PC-9 (cell line): ENCODE data around the gene SRGAP3. TPM values are rescaled to one million over a fixed set of nuclear protein-coding genes. Genes with fewer than 3 reads are reported as not detected.

ENCODE experiments used
- BruUV-seq: library from RNA; stranded (reverse); fragments of 400-500 nt; replicated peaks from 2 replicates; lab custom pipeline; 2021; lab: Mats Ljungman, UMichigan
- CTCF ChIA-PET: fragments of 300-600 bp; sonication (Branson Sonifier 250); formaldehyde crosslinking; loops from one replicate; lab custom pipeline; 2022; ENCODE audit warnings: antibody characterized with exemption; lab: Charles Lee
- POLR2A ChIA-PET: fragments of 300-600 bp; sonication (Branson Sonifier 250); formaldehyde crosslinking; loops from one replicate; lab custom pipeline; 2022; ENCODE audit warnings: antibody characterized with exemption; ENCODE audit not compliant: unreplicated experiment; lab: Charles Lee
- DNase-seq, 2 experiments: peaks; one replicate each; pipeline versions ENCODE4 v3.0.0 to v3.0.0-alpha.2; 2015 to 2022; ENCODE audit warnings: mixed read lengths in 1 of 2
- H2AFZ ChIP-seq: fragments of 200-600 bp; sonication (generic); 2 replicates; pipeline ENCODE4 v1.8.1; 2017; ENCODE audit warnings: antibody characterized with exemption
- H3F3A ChIP-seq: fragments of 200-600 bp; sonication (generic); 2 replicates; pipeline ENCODE4 v1.8.1; 2017; ENCODE audit warnings: antibody characterized with exemption, mild to moderate bottlenecking, low read depth; ENCODE audit not compliant: insufficient read depth
- H3K27ac ChIP-seq: fragments of 200-600 bp; sonication (generic); 2 replicates; pipeline ENCODE4 v1.6.1; 2016; ENCODE audit warnings: mixed run types
- H3K27me3 ChIP-seq: fragments of 200-600 bp; sonication (generic); 2 replicates; pipeline ENCODE4 v1.6.1; 2016; ENCODE audit warnings: low read depth, mixed run types; ENCODE audit not compliant: insufficient read depth
- H3K36me3 ChIP-seq: fragments of 200-600 bp; sonication (generic); 2 replicates; pipeline ENCODE4 v1.6.1; 2016; ENCODE audit warnings: low read depth, mixed run types
- H3K4me1 ChIP-seq: fragments of 200-600 bp; sonication (generic); replicated peaks from 2 replicates; pipeline ENCODE4 v1.6.1; 2016; ENCODE audit warnings: mixed run types; ENCODE audit not compliant: insufficient read depth
- H3K4me2 ChIP-seq: fragments of 200-600 bp; sonication (generic); 2 replicates; pipeline ENCODE4 v1.6.1; 2017; ENCODE audit warnings: mixed run types
- H3K4me3 ChIP-seq: fragments of 200-600 bp; sonication (generic); 2 replicates; pipeline ENCODE4 v1.6.1; 2016; ENCODE audit warnings: mixed run types
- H3K79me2 ChIP-seq: fragments of 200-600 bp; sonication (generic); 2 replicates; pipeline ENCODE4 v1.6.1; 2017; ENCODE audit warnings: low read depth, mixed run types
- H3K9me2 ChIP-seq: fragments of 200-600 bp; sonication (generic); 2 replicates; pipeline ENCODE4 v1.8.1; 2017; ENCODE audit warnings: mild to moderate bottlenecking; ENCODE audit not compliant: insufficient read depth
- H3K9me3 ChIP-seq: fragments of 200-600 bp; sonication (generic); 2 replicates; pipeline ENCODE4 v1.8.1; 2016; ENCODE audit warnings: low read depth; ENCODE audit not compliant: insufficient read depth
- H4K20me1 ChIP-seq: fragments of 200-600 bp; sonication (generic); 2 replicates; pipeline ENCODE4 v1.8.1; 2017; ENCODE audit not compliant: insufficient read depth
- EZH2 ChIP-seq: fragments of 200-600 bp; sonication (generic); IDR thresholded peaks from 2 replicates; pipeline ENCODE4 v1.8.0; 2017; ENCODE audit warnings: antibody characterized with exemption, low read depth
- intact Hi-C: fragments of 100-400 bp; cut with micrococcal nuclease; formaldehyde crosslinking; loops from one replicate; pipeline ENCODE4 v1.10.0; 2022; ENCODE audit not compliant: unreplicated experiment
- total RNA-seq: library from RNA; stranded (reverse); gene quantifications from 2 replicates; pipeline ENCODE4 v1.2.3, GENCODE V29; 2021
- TF ChIP-seq, protein P1 (sequence below): fragments of 200-600 bp; sonication (generic); conservative IDR thresholded peaks from 2 replicates; pipeline ENCODE4 v1.6.1; 2017; ENCODE audit warnings: mixed run types, antibody characterized with exemption, mild to moderate bottlenecking, moderate library complexity

The SRGAP3 gene
- total RNA-seq, 1 experiment from 2014 or later, result 17.5 TPM

DNA sequence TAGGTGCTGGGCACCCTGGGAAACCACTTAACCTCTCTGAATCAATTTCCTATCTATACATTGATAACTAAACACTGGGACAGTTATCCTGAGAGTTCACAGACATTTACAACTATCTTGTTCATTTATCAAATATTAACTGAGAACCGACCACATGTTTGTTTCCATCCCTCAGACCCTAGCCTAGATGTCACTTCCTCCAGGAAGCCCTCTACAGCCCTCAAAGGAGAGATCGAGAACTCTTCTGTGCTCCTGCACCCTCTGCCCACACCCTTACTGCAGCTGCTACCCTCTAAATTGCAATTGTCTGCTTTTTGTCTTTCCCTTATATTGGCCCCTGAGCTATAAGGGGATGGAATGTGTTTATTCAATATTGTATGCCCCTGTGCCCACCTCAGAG lies 46.1 kb downstream of the SRGAP3 start:
- Histone ChIP-seq H3F3A (no peaks in the 10 kb centered on the region), H3K4me2 (no peak overlapping the region), H3K4me3 (no peak overlapping the region), H3K4me1 (no peaks in the 10 kb centered on the region), H3K27ac (no peak overlapping the region), H3K9me3 (no peaks in the 10 kb centered on the region), H4K20me1 (no peaks in the 10 kb centered on the region), H3K9me2 (no peaks in the 10 kb centered on the region), H3K79me2 (no peaks in the 10 kb centered on the region), H3K27me3 (no peaks in the 10 kb centered on the region), H2AFZ (no peak overlapping the region), H3K36me3 (no peaks in the 10 kb centered on the region)
- intact Hi-C loops, result no loop called here
- POLR2A ChIA-PET, result interaction anchor here (0.6 kb wide), 1 partner anchor 167 kb away, joined by 7 read pairs; no protein-coding TSS in a partner anchor
- CTCF ChIA-PET, result no interaction called here
- TF ChIP-seq, protein P1, sequence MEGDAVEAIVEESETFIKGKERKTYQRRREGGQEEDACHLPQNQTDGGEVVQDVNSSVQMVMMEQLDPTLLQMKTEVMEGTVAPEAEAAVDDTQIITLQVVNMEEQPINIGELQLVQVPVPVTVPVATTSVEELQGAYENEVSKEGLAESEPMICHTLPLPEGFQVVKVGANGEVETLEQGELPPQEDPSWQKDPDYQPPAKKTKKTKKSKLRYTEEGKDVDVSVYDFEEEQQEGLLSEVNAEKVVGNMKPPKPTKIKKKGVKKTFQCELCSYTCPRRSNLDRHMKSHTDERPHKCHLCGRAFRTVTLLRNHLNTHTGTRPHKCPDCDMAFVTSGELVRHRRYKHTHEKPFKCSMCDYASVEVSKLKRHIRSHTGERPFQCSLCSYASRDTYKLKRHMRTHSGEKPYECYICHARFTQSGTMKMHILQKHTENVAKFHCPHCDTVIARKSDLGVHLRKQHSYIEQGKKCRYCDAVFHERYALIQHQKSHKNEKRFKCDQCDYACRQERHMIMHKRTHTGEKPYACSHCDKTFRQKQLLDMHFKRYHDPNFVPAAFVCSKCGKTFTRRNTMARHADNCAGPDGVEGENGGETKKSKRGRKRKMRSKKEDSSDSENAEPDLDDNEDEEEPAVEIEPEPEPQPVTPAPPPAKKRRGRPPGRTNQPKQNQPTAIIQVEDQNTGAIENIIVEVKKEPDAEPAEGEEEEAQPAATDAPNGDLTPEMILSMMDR, result no peak
- no peak for TF ChIP-seq EZH2
- BruUV-seq, result no TSS peak
- no peak for DNase-seq

DNA sequence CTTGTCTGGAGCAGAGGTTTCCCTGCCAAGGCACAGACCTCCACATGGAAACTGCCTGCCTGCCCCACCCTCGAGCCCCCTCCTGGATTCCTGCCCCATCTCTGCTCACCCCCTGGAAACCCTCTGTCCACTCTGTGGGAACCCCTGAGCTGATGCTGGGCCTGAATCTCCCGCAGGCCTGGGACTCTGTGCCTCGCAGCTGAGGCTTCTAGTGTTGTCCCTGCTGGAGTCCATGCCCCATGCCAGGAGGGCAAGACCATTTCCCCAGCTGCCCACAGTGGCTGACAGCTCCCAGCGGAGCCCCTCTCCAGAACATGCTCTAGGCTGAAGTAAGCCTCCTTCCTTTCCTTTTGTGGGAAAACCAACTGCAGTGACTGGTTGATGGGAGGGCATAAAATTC lies 46.9 kb downstream of the SRGAP3 start:
- POLR2A ChIA-PET, result interaction anchor here (0.7 kb wide), 1 partner anchor 75 kb away, joined by 9 read pairs; no protein-coding TSS in a partner anchor
- BruUV-seq, result no TSS peak
- Histone ChIP-seq H3K79me2 (no peaks in the 10 kb centered on the region), H3K27me3 (no peaks in the 10 kb centered on the region), H3F3A (no peaks in the 10 kb centered on the region), H3K4me1 (no peaks in the 10 kb centered on the region), H3K4me2 (no peak overlapping the region), H3K27ac (no peak overlapping the region), H4K20me1 (no peaks in the 10 kb centered on the region), H3K36me3 (no peaks in the 10 kb centered on the region), H3K9me2 (no peaks in the 10 kb centered on the region), H2AFZ (no peak overlapping the region), H3K9me3 (no peaks in the 10 kb centered on the region), H3K4me3 (no peak overlapping the region)
- TF ChIP-seq, protein P1, result no peak
- TF ChIP-seq EZH2, result no peak
- CTCF ChIA-PET, result no interaction called here
- intact Hi-C loops, result no loop called here
- no peak for DNase-seq

DNA sequence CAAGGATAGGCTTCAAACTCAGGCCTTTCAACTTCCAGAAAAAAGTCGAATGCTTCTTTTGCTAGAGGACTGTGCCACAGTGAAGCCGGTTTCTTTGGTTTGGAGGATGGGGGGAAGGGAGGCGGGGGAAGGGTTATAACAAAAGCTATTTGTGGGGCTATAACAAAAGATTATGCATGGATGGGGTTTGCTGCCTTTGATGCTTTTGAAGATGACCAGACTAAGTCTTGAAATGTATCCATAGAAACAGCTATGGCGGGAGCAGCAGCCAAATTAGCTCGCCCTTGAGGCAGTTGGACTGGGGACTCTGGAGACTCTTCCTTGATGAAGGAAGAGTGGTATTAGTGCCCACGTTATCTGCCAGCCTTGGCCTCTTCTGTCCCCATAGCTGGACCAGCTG lies 47.5 kb downstream of the SRGAP3 start:
- ChIA-PET POLR2A (interaction anchor here (0.7 kb wide), 1 partner anchor 76 kb away, joined by 9 read pairs; no protein-coding TSS in a partner anchor), CTCF (no interaction called here)
- H3K9me2 ChIP-seq, result no peaks in the 10 kb centered on the region
- BruUV-seq, result no TSS peak
- H3K27me3 ChIP-seq, result no peaks in the 10 kb centered on the region
- H3K9me3 ChIP-seq, result no peaks in the 10 kb centered on the region
- no peaks in the 10 kb centered on the region for H3F3A ChIP-seq
- no peaks in the 10 kb centered on the region for H4K20me1 ChIP-seq
- DNase-seq, result no peak
- H3K4me3 ChIP-seq, result no peak overlapping the region
- H3K27ac ChIP-seq, result no peak overlapping the region
- no peak overlapping the region for H3K4me2 ChIP-seq
- H3K4me1 ChIP-seq, result no peaks in the 10 kb centered on the region
- H3K79me2 ChIP-seq, result no peaks in the 10 kb centered on the region
- TF ChIP-seq EZH2, result no peak
- TF ChIP-seq, protein P1, result no peak
- intact Hi-C loops, result no loop called here
- no peak overlapping the region for H2AFZ ChIP-seq
- no peaks in the 10 kb centered on the region for H3K36me3 ChIP-seq
